ENCODE measurements around the gene CLCN7. TPM values are rescaled to one million over a fixed set of nuclear protein-coding genes. Genes with fewer than 3 reads are reported as not detected.

CLCN7 gene
- total RNA-seq, 1 experiment from 2014 or later = 70.0 TPM

- Histone ChIP-seq H3K79me1 (ENCODE audit: insufficient read depth, low read depth, low read length, poor library complexity, severe bottlenecking) (no peaks in the 10 kb centered on the region), H3K4me2 (ENCODE audit: insufficient read depth, insufficient read length, low read length) (no peak overlapping the region), H2BK12ac (ENCODE audit: insufficient read length, low read depth, low read length) (no peak overlapping the region), H3K79me2 (ENCODE audit: insufficient read depth, low read length) (no peaks in the 10 kb centered on the region), H3K56ac (ENCODE audit: insufficient read length, low read depth, low read length) (no peak overlapping the region), H3K9me3 (ENCODE audit: control insufficient read depth, low read depth, low read length) (no peaks in the 10 kb centered on the region), H3K4me1 (ENCODE audit: insufficient read depth, low read length) (no peaks in the 10 kb centered on the region), H3K27ac (ENCODE audit: insufficient read length, low read depth, low read length) (no peak overlapping the region), H3T11ph (ENCODE audit: low read length) (no peak overlapping the region), H2AFZ (ENCODE audit: low read length) (no peak overlapping the region), H4K91ac (ENCODE audit: insufficient read length, low read depth, low read length) (no peak overlapping the region), H4K20me1 (ENCODE audit: control insufficient read depth, insufficient read depth, insufficient read length) (no peaks in the 10 kb centered on the region), H2BK15ac (ENCODE audit: low read depth, low read length) (no peak overlapping the region), H2BK5ac (ENCODE audit: insufficient read length, low read length) (no peak overlapping the region), H2BK20ac (ENCODE audit: low read depth, low read length, poor library complexity, severe bottlenecking) (no peak overlapping the region), H4K5ac (ENCODE audit: insufficient read length, low read depth, low read length) (no peak overlapping the region), H3K14ac (ENCODE audit: insufficient read depth, low read length) (no peak overlapping the region), H3K27me3 (ENCODE audit: insufficient read depth, low read length) (no peaks in the 10 kb centered on the region), H3K23me2 (ENCODE audit: insufficient read length, low read depth, low read length, poor library complexity, severe bottlenecking) (no peaks in the 10 kb centered on the region), H3K4ac (ENCODE audit: low read depth, low read length) (no peak overlapping the region), H3K23ac (ENCODE audit: insufficient read length, low read depth, low read length) (no peak overlapping the region), H2BK120ac (ENCODE audit: low read depth, low read length, poor library complexity, severe bottlenecking) (no peak overlapping the region), H3K9ac (ENCODE audit: extremely low read depth, insufficient read length, low read length) (no peak overlapping the region), H3K18ac (ENCODE audit: insufficient read length, low read depth, low read length) (no peak overlapping the region), H2AK5ac (ENCODE audit: insufficient read length, low read length) (no peak overlapping the region), H4K8ac (replicated peaks; ENCODE audit: insufficient read length, low read depth, low read length) (no peak overlapping the region)
- DNase-seq = no peak
- no peak for TF ChIP-seq CTCF (conservative IDR thresholded peaks at IDR 0.05)
- Mint-ChIP-seq H3K4me1 (no peaks in the 10 kb centered on the region), H3K9me3 (peaks cover 6 to 12% of the 10 kb centered on the region in 2 experiments; a peak in 3 of 5 replicates), H3K27ac (peak overlapping the region in 1 of 3 experiments; percentile 96; a peak in 2 of 7 replicates), H3K4me3 (no peak overlapping the region), H3K36me3 (ENCODE audit: insufficient read depth in 1 of 3, low read depth in 3 of 3) (peaks cover 5 to 13% (median 9%) of the 10 kb centered on the region in 3 experiments; a peak in 6 of 7 replicates), H3K27me3 (ENCODE audit: low read depth) (no peaks in the 10 kb centered on the region)
- no CpG with 5 or more reads among the region's 16 CpGs for WGBS (ENCODE audit: extremely low coverage, insufficient read length, low lambda C conversion rate)
These were observed 43.9 kb upstream of the CLCN7 start for GRCh38 chr16:1518626-1519135.
